Endothelial cell of umbilical vein (primary cell): ENCODE measurements around the gene CATSPER3. TPM values are rescaled to one million over a fixed set of nuclear protein-coding genes. Genes with fewer than 3 reads are reported as not detected.

Source experiments
- BruUV-seq: library from RNA; stranded (reverse); fragments of 400-500 nt; replicated peaks from 2 replicates; lab custom pipeline; 2021; lab: Mats Ljungman, UMichigan
- CTCF ChIA-PET: fragments of 300-600, 350-600 bp; sonication (Branson Sonifier 250); formaldehyde crosslinking; loops from one replicate; lab custom pipeline; 2021; ENCODE audit warnings: antibody characterized with exemption, inconsistent platforms; lab: Charles Lee
- POLR2A ChIA-PET: fragments of 300-600, 350-600 bp; sonication (Branson Sonifier 250); formaldehyde crosslinking; loops from one replicate; lab custom pipeline; 2021; ENCODE audit warnings: antibody characterized with exemption, inconsistent platforms; lab: Charles Lee
- DNase-seq: peaks from one replicate; pipeline ENCODE4 v3.0.0-alpha.2; 2011; ENCODE audit warnings: low read depth, low spot score
- FAIRE-seq: peaks from 2 replicates; lab custom pipeline; 2011; peaks lifted over from hg19 to GRCh38; lab: Jason Lieb, UNC
- H2AFZ ChIP-seq: 2 replicates; pipeline ENCODE4 v1.6.0; 2012; ENCODE audit warnings: low read depth, low read length, control low read depth, inconsistent platforms
- H3K27ac ChIP-seq: 2 replicates; pipeline ENCODE4 v1.5.1; 2011; ENCODE audit warnings: low read depth, mild to moderate bottlenecking, control low read depth, low read length, moderate library complexity; ENCODE audit not compliant: insufficient read depth
- H3K27me3 ChIP-seq, 2 experiments: 2 replicates each; pipeline versions ENCODE4 v1.6.0 to v1.6.1; 2011; ENCODE audit warnings: low read length in 2 of 2, mixed read lengths in 1 of 2; ENCODE audit not compliant: control insufficient read depth in 2 of 2, insufficient read depth in 2 of 2
- H3K36me3 ChIP-seq, 2 experiments: 2 replicates in 1 of 2; 3 replicates in 1 of 2; pipeline ENCODE4 v1.5.1; 2011; ENCODE audit warnings: low read length in 2 of 2, mild to moderate bottlenecking in 1 of 2, moderate library complexity in 1 of 2; ENCODE audit not compliant: control insufficient read depth in 2 of 2, insufficient read depth in 2 of 2; ENCODE audit errors: extremely low read depth in 1 of 2
- H3K4me1 ChIP-seq: 3 replicates; pipeline ENCODE4 v1.5.1; 2011; ENCODE audit warnings: mild to moderate bottlenecking, low read length; ENCODE audit not compliant: control insufficient read depth, insufficient read depth; ENCODE audit errors: extremely low read depth
- H3K4me2 ChIP-seq: 2 replicates; pipeline ENCODE4 v1.6.1; 2011; ENCODE audit warnings: low read length, control low read depth, mixed read lengths; ENCODE audit not compliant: insufficient read depth
- H3K4me3 ChIP-seq, 3 experiments: fragments of 200-600 bp in 1 of 3; sonication (generic), shearing (Covaris generic) in 1 of 3; replicated peaks in 1 of 3; 2 replicates each; pipeline ENCODE4 v1.5.1; 2011 to 2016; ENCODE audit warnings: control low read depth in 3 of 3, low read length in 3 of 3, mild to moderate bottlenecking in 2 of 3, inconsistent platforms in 1 of 3, low read depth in 1 of 3, moderate library complexity in 1 of 3; ENCODE audit not compliant: insufficient read depth in 1 of 3
- H3K79me2 ChIP-seq: 2 replicates; pipeline ENCODE4 v1.6.0; 2012; ENCODE audit warnings: low read length, inconsistent platforms; ENCODE audit not compliant: control insufficient read depth, insufficient read depth
- H3K9ac ChIP-seq: replicated peaks from 2 replicates; pipeline ENCODE3; 2011; ENCODE audit warnings: low read length, control low read depth; ENCODE audit not compliant: insufficient read depth; ENCODE audit errors: extremely low read depth
- H3K9me1 ChIP-seq: replicated peaks from 3 replicates; pipeline ENCODE4 v1.6.0; 2011; ENCODE audit warnings: mild to moderate bottlenecking, low read length; ENCODE audit not compliant: control insufficient read depth, insufficient read depth; ENCODE audit errors: extremely low read depth
- H3K9me3 ChIP-seq: replicated peaks from 2 replicates; pipeline ENCODE4 v1.5.1; 2012; ENCODE audit warnings: low read length, inconsistent platforms; ENCODE audit not compliant: control insufficient read depth, insufficient read depth
- H4K20me1 ChIP-seq: replicated peaks from 2 replicates; pipeline ENCODE3; 2011; ENCODE audit warnings: mild to moderate bottlenecking, low read length; ENCODE audit not compliant: control insufficient read depth, insufficient read depth; ENCODE audit errors: extremely low read depth
- EZH2 ChIP-seq: IDR thresholded peaks from 2 replicates; pipeline ENCODE4 v1.6.1; 2012; ENCODE audit warnings: borderline replicate concordance, low read depth, mild to moderate bottlenecking, moderate library complexity, low read length, inconsistent platforms; ENCODE audit not compliant: severe bottlenecking
- FOS ChIP-seq: IDR thresholded peaks from 2 replicates; pipeline ENCODE4 v1.6.1; 2011; ENCODE audit warnings: mild to moderate bottlenecking, low read length, moderate library complexity, borderline replicate concordance; ENCODE audit not compliant: insufficient read depth
- GATA2 ChIP-seq: IDR thresholded peaks from 2 replicates; pipeline ENCODE4 v1.7.0; 2011; ENCODE audit warnings: low read depth, mild to moderate bottlenecking, moderate library complexity, mixed read lengths, low read length; ENCODE audit not compliant: insufficient read length, insufficient read depth
- JUN ChIP-seq: IDR thresholded peaks from 2 replicates; pipeline ENCODE4 v1.6.1; 2011; ENCODE audit warnings: borderline replicate concordance, low read depth; ENCODE audit not compliant: insufficient read length, insufficient read depth
- MYC ChIP-seq: IDR thresholded peaks from one replicate; pipeline ENCODE4 v1.6.1; 2011; ENCODE audit warnings: mild to moderate bottlenecking, low read depth, low read length
- POLR2A ChIP-seq: IDR thresholded peaks from 2 replicates; pipeline ENCODE4 v1.6.1; 2012; ENCODE audit warnings: low read depth, mild to moderate bottlenecking, control low read depth, low read length
- POLR2AphosphoS5 ChIP-seq: IDR thresholded peaks from 2 replicates; pipeline ENCODE4 v1.6.1; 2012; ENCODE audit warnings: low read depth, mild to moderate bottlenecking, control low read depth, low read length, moderate library complexity; ENCODE audit not compliant: insufficient read depth
- dilution Hi-C: fragments of 300-500 bp; cut with MboI; formaldehyde crosslinking; loops from one replicate; pipeline ENCODE4 v1.15.0; 2019; ENCODE audit warnings: low sequenced_read_pairs; ENCODE audit not compliant: extremely low pct_ligation_motif_present
- intact Hi-C: fragments of 100-400 bp; cut with micrococcal nuclease; formaldehyde crosslinking; loops from one replicate; pipeline ENCODE4 v1.10.0; 2022
- polyA plus RNA-seq, 4 experiments: library from polyadenylated mRNA; depleted of rRNA in 3 of 4; stranded (reverse) in 3 of 4; unstranded in 1 of 4; fragments of >200 nt; gene quantifications; 2 replicates each; pipeline versions ENCODE4 v1.2.1 to v1.2.3, GENCODE V29; 2011 to 2012; ENCODE audit warnings: missing spikeins in 1 of 4
- total RNA-seq: library from RNA; stranded (reverse); gene quantifications from 2 replicates; pipeline ENCODE4 v1.2.3, GENCODE V29; 2021
- TF ChIP-seq, protein P1 (sequence below), 2 donors: IDR thresholded peaks; 1 replicate in 1 of 2; 2 replicates in 1 of 2; pipeline ENCODE4 v1.5.1; 2011; ENCODE audit warnings: low read length in 2 of 2, mild to moderate bottlenecking in 2 of 2, moderate library complexity in 2 of 2, control low read depth in 1 of 2, inconsistent platforms in 1 of 2, low read depth in 1 of 2; ENCODE audit not compliant: insufficient read depth in 1 of 2; ENCODE audit errors: extremely low read depth in 1 of 2
- TF ChIP-seq, protein P2 (sequence below): IDR thresholded peaks from 2 replicates; pipeline ENCODE4 v1.6.1; 2011; ENCODE audit not compliant: insufficient read depth, insufficient read length

The CATSPER3 gene
- total and polyA plus RNA-seq, 2 donors (not counting 3 experiments of a cell fraction or from before 2014, with no cell fraction given) = 0.43 to 0.71 TPM

- CTCF ChIA-PET = no interaction called here
These were observed 30.2 kb upstream of the CATSPER3 start for GRCh38 chr5:134937526-134937925.

DNA sequence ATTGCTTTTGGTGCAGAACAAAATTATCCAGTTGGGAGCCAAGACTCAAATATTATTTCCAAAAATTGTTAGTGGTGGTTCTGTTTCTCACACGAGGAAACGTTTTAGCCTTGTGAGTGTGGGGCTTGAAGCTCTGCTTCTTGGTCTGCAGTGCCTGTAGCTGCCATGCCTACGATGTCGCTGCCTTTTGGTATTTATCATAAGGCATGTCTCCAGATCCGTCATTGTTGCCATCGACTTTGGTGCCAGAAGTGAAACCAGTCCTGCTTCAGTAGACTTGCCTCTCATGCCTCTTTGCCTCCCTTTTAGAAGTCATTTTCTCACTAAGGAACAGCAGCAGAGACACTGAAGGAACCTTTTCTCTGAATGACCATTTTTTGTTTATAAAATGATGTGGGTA lies 29.7 kb upstream of the CATSPER3 start:
- no peaks in the 10 kb centered on the region for H3K27me3 ChIP-seq
- TF ChIP-seq FOS (no peak), MYC (no peak), GATA2 (no peak), JUN (no peak), POLR2A (no peak), EZH2 (no peak), POLR2AphosphoS5 (no peak)
- TF ChIP-seq, protein P1, sequence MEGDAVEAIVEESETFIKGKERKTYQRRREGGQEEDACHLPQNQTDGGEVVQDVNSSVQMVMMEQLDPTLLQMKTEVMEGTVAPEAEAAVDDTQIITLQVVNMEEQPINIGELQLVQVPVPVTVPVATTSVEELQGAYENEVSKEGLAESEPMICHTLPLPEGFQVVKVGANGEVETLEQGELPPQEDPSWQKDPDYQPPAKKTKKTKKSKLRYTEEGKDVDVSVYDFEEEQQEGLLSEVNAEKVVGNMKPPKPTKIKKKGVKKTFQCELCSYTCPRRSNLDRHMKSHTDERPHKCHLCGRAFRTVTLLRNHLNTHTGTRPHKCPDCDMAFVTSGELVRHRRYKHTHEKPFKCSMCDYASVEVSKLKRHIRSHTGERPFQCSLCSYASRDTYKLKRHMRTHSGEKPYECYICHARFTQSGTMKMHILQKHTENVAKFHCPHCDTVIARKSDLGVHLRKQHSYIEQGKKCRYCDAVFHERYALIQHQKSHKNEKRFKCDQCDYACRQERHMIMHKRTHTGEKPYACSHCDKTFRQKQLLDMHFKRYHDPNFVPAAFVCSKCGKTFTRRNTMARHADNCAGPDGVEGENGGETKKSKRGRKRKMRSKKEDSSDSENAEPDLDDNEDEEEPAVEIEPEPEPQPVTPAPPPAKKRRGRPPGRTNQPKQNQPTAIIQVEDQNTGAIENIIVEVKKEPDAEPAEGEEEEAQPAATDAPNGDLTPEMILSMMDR (IDR thresholded peaks at IDR 0.05; ENCODE audit: extremely low read depth in 1 of 2, insufficient read depth in 1 of 2, low read depth in 1 of 2, low read length in 2 of 2) = no peak
- TF ChIP-seq, protein P2, sequence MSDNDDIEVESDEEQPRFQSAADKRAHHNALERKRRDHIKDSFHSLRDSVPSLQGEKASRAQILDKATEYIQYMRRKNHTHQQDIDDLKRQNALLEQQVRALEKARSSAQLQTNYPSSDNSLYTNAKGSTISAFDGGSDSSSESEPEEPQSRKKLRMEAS = no peak
- H3K9me1 ChIP-seq = no peaks in the 10 kb centered on the region
- DNase-seq (no peak), FAIRE-seq (no peak)
- no peak overlapping the region for H3K4me3 ChIP-seq
- ChIA-PET POLR2A (no interaction called here), CTCF (no interaction called here)
- no peaks in the 10 kb centered on the region for H3K36me3 ChIP-seq
- intact Hi-C loops (no loop called here), dilution Hi-C loops (no loop called here)
- no TSS peak for BruUV-seq
- H4K20me1 ChIP-seq = no peaks in the 10 kb centered on the region
- H2AFZ ChIP-seq = no peak overlapping the region
- no peak overlapping the region for H3K27ac ChIP-seq
- no peaks in the 10 kb centered on the region for H3K79me2 ChIP-seq
- no peaks in the 10 kb centered on the region for H3K9me3 ChIP-seq
- no peak overlapping the region for H3K9ac ChIP-seq
- no peaks in the 10 kb centered on the region for H3K4me1 ChIP-seq
- no peak overlapping the region for H3K4me2 ChIP-seq

More at GRCh38 chr5:134937526-134937925, 30.2 kb upstream of the CATSPER3 start:
- H4K20me1 ChIP-seq = no peaks in the 10 kb centered on the region
- no peaks in the 10 kb centered on the region for H3K79me2 ChIP-seq
- no peaks in the 10 kb centered on the region for H3K9me3 ChIP-seq
- intact Hi-C loops (no loop called here), dilution Hi-C loops (no loop called here)
- H3K9me1 ChIP-seq = no peaks in the 10 kb centered on the region
- POLR2A ChIA-PET = no interaction called here
- DNase-seq (no peak), FAIRE-seq (no peak)
- H3K4me2 ChIP-seq = no peak overlapping the region
- H3K27ac ChIP-seq = no peak overlapping the region
- no peak overlapping the region for H3K4me3 ChIP-seq
- no peak overlapping the region for H2AFZ ChIP-seq
- H3K4me1 ChIP-seq = no peaks in the 10 kb centered on the region
- BruUV-seq = no TSS peak
- TF ChIP-seq FOS (no peak), POLR2AphosphoS5 (no peak)
- H3K27me3 ChIP-seq = no peaks in the 10 kb centered on the region
- H3K9ac ChIP-seq = no peak overlapping the region
- no peaks in the 10 kb centered on the region for H3K36me3 ChIP-seq
